ENCODE measurements around the gene BRSK2. TPM values are rescaled to one million over a fixed set of nuclear protein-coding genes. Genes with fewer than 3 reads are reported as not detected.

The BRSK2 gene
- total RNA-seq, 1 experiment from 2014 or later: 1.2 TPM

DNA sequence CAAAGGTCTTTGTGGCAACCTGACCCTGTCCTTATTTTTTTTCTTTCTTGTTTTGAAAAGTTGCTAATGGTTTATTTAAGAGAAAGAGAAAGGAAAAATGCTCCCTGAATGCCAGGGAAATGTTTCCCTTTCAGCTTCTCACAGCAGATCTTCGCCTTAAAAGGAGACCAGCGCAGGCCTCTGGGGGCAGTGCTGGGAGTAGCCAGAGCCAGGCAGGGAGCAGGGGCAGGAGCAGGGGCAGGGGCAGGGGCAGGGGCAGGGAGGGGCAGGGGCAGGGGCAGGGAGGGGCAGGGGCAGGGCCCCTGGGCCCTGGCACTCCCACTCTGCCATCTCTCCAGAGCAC, 91.7 kb downstream of the BRSK2 start:
- Histone ChIP-seq H3F3A (ENCODE audit: low read length, unreplicated experiment) (no peaks in the 10 kb centered on the region), H3K79me2 (ENCODE audit: low read length) (no peaks in the 10 kb centered on the region), H3K27me3 (ENCODE audit: low read length) (no peaks in the 10 kb centered on the region), H3K9me3 (ENCODE audit: low read length) (no peaks in the 10 kb centered on the region), H3K36me3 (ENCODE audit: low read depth, low read length) (no peaks in the 10 kb centered on the region), H3K4me2 (ENCODE audit: low read length) (no peak overlapping the region), H3K9ac (ENCODE audit: low read length) (no peak overlapping the region), H3K27ac (ENCODE audit: low read length) (no peak overlapping the region), H3K4me1 (ENCODE audit: insufficient read depth, low read length) (no peaks in the 10 kb centered on the region), H4K20me1 (ENCODE audit: low read length) (no peaks in the 10 kb centered on the region), H3K9me2 (replicated peaks; ENCODE audit: low read length) (no peaks in the 10 kb centered on the region), H3K4me3 (ENCODE audit: low read length) (no peak overlapping the region), H2AFZ (ENCODE audit: low read length) (no peak overlapping the region)
- CTCF ChIA-PET: no interaction called here
- intact Hi-C loops (cut with micrococcal nuclease): no loop called here
- BruUV-seq (replicated peaks): no TSS peak
- ATAC-seq: no peak
- TF ChIP-seq EZH2 (IDR thresholded peaks at IDR 0.05; ENCODE audit: low read length, unreplicated experiment) (no peak), EZH2phosphoT487 (IDR thresholded peaks at IDR 0.05; ENCODE audit: borderline replicate concordance, low read length) (no peak)
- TF ChIP-seq, protein P1, sequence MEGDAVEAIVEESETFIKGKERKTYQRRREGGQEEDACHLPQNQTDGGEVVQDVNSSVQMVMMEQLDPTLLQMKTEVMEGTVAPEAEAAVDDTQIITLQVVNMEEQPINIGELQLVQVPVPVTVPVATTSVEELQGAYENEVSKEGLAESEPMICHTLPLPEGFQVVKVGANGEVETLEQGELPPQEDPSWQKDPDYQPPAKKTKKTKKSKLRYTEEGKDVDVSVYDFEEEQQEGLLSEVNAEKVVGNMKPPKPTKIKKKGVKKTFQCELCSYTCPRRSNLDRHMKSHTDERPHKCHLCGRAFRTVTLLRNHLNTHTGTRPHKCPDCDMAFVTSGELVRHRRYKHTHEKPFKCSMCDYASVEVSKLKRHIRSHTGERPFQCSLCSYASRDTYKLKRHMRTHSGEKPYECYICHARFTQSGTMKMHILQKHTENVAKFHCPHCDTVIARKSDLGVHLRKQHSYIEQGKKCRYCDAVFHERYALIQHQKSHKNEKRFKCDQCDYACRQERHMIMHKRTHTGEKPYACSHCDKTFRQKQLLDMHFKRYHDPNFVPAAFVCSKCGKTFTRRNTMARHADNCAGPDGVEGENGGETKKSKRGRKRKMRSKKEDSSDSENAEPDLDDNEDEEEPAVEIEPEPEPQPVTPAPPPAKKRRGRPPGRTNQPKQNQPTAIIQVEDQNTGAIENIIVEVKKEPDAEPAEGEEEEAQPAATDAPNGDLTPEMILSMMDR (conservative IDR thresholded peaks at IDR 0.05; ENCODE audit: low read depth, low read length): no peak
- no peak for DNase-seq
- POLR2A ChIA-PET (ENCODE audit: unreplicated experiment): no interaction called here

DNA sequence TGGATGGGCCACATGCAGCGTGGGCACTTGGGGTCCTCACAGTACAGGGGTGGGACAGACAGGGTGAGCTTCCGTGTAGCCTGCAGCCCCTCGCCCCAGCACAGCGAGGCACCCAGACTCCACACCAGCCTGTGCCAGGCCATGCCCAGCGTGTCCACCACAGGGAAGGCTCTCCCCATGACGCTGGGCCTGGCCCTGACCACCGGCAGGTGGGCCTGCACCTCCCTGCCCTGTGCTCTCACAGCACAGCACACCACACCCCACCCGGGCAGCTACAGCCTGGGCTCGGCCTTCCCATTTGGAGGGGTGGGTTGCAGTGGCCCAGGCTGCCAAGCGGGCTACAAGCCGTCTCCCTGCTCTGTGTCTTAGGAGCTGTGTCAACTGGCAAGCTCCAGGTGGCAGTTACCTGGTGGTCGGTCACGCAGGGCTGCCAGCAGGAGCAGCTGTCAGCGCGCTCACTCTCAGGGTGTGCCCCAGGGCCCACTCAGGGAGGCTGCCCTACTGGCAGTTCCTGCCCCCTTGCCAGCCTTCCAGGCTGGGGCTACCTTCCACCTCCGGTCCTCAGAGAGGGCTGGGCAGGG, 92.2 kb downstream of the BRSK2 start:
- no peak overlapping the region for H2AFZ ChIP-seq (ENCODE audit: low read length)
- H3F3A ChIP-seq (ENCODE audit: low read length, unreplicated experiment): no peaks in the 10 kb centered on the region
- BruUV-seq (replicated peaks): no TSS peak
- no peaks in the 10 kb centered on the region for H3K27me3 ChIP-seq (ENCODE audit: low read length)
- POLR2A ChIA-PET (ENCODE audit: unreplicated experiment): no interaction called here
- no peak overlapping the region for H3K27ac ChIP-seq (ENCODE audit: low read length)
- CTCF ChIA-PET: no interaction called here
- H3K79me2 ChIP-seq (ENCODE audit: low read length): no peaks in the 10 kb centered on the region
- H3K4me3 ChIP-seq (ENCODE audit: low read length): no peak overlapping the region
- no peak overlapping the region for H3K4me2 ChIP-seq (ENCODE audit: low read length)
- no peaks in the 10 kb centered on the region for H3K9me2 ChIP-seq (replicated peaks; ENCODE audit: low read length)
- intact Hi-C loops (cut with micrococcal nuclease): no loop called here
- no peak overlapping the region for H3K9ac ChIP-seq (ENCODE audit: low read length)
- no peak for TF ChIP-seq EZH2phosphoT487 (IDR thresholded peaks at IDR 0.05; ENCODE audit: borderline replicate concordance, low read length)
- no peak for TF ChIP-seq EZH2 (IDR thresholded peaks at IDR 0.05; ENCODE audit: low read length, unreplicated experiment)
- TF ChIP-seq, protein P1 (conservative IDR thresholded peaks at IDR 0.05; ENCODE audit: low read depth, low read length): no peak
- H3K9me3 ChIP-seq (ENCODE audit: low read length): no peaks in the 10 kb centered on the region
- H4K20me1 ChIP-seq (ENCODE audit: low read length): no peaks in the 10 kb centered on the region
- DNase-seq (no peak), ATAC-seq (no peak)
- H3K4me1 ChIP-seq (ENCODE audit: insufficient read depth, low read length): no peaks in the 10 kb centered on the region
- no peaks in the 10 kb centered on the region for H3K36me3 ChIP-seq (ENCODE audit: low read depth, low read length)

DNA sequence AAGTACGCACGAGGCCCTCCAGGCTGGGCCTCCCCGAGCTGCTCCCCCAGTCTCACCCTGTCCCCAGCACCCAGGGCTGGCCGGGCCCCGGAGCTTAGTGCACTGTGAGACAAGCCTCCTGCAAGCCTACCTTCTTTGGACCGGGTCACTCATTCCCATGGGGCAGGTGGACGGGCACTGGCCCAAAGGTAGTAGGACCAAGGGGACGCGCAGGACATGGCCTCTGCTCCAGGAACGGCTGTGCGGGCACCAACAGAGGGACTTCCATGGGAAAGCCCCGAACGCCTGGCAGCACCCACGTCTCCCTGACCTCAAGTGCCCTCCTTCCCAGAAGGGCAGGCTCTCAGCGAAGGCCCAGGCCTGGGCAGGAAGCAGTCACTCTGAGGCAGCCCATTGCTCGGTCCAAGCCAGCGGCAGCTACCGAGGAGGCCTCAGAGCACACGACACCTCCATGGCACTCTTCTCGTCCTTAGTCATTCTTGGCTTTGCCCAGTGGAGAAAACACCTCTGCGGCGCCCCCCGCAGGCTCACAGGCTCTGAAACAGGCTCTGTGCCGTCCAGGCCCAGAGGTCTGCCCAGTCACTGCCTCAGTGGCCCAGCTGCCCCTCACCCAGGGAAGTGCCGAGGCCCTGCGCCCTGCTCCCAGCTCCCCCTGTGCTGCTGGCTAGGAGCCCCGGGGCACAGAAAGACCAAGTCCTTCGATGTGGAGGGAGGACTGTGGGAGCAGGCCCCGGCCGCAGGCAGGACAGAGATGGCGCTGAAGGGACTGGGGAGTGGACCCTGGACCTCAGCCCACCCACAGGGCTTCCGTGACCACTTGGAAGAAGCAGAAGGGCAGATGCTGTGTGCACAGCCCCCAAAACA, 93.1 kb downstream of the BRSK2 start:
- ATAC-seq: no peak
- intact Hi-C loops (cut with micrococcal nuclease): no loop called here
- H4K20me1 ChIP-seq (ENCODE audit: low read length): no peaks in the 10 kb centered on the region
- H3K27me3 ChIP-seq (ENCODE audit: low read length): no peaks in the 10 kb centered on the region
- ChIA-PET CTCF (no interaction called here), POLR2A (ENCODE audit: unreplicated experiment) (no interaction called here)
- H3K79me2 ChIP-seq (ENCODE audit: low read length): 0 out of 2 replicates have a peak, but pooled peaks cover 3% of the 10 kb centered on the region
- no peaks in the 10 kb centered on the region for H3F3A ChIP-seq (ENCODE audit: low read length, unreplicated experiment)
- no peak overlapping the region for H3K4me3 ChIP-seq (ENCODE audit: low read length)
- DNase-seq: no peak
- no peak overlapping the region for H3K4me2 ChIP-seq (ENCODE audit: low read length)
- H3K36me3 ChIP-seq (ENCODE audit: low read depth, low read length): no peaks in the 10 kb centered on the region
- H3K4me1 ChIP-seq (ENCODE audit: insufficient read depth, low read length): no peaks in the 10 kb centered on the region
- H3K9me2 ChIP-seq (replicated peaks; ENCODE audit: low read length): no peaks in the 10 kb centered on the region
- no peak overlapping the region for H3K27ac ChIP-seq (ENCODE audit: low read length)
- H3K9ac ChIP-seq (ENCODE audit: low read length): no peak overlapping the region
- no TSS peak for BruUV-seq (replicated peaks)
- TF ChIP-seq, protein P1 (conservative IDR thresholded peaks at IDR 0.05; ENCODE audit: low read depth, low read length): 0 out of 2 replicates have a peak, but pooled peaks have one; percentile 28
- TF ChIP-seq EZH2 (IDR thresholded peaks at IDR 0.05; ENCODE audit: low read length, unreplicated experiment): no peak
- no peaks in the 10 kb centered on the region for H3K9me3 ChIP-seq (ENCODE audit: low read length)
- H2AFZ ChIP-seq (ENCODE audit: low read length): no peak overlapping the region
